ENCODE results near the gene ASGR2.

DNA sequence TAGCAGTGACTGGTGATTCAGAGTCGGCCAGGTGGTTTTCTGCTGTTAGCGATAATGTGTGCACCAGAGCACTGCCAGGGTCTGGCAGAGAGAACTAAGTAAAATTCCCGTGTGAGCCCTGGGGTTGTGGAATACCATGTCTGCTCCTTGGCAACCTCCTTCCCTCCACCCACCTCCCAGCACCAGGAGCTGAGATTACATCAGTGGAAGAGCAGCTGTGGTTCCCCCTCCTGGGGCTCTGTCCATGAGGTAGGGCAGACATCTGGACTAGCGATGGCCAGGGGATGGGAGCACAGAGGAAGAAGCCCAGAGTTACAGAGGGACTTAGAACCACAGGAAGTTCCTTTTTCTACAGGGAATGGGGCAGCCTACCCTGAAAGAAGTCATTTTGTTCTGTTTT lies 50.4 kb downstream of the ASGR2 start:
- TF ChIP-seq, protein P1, sequence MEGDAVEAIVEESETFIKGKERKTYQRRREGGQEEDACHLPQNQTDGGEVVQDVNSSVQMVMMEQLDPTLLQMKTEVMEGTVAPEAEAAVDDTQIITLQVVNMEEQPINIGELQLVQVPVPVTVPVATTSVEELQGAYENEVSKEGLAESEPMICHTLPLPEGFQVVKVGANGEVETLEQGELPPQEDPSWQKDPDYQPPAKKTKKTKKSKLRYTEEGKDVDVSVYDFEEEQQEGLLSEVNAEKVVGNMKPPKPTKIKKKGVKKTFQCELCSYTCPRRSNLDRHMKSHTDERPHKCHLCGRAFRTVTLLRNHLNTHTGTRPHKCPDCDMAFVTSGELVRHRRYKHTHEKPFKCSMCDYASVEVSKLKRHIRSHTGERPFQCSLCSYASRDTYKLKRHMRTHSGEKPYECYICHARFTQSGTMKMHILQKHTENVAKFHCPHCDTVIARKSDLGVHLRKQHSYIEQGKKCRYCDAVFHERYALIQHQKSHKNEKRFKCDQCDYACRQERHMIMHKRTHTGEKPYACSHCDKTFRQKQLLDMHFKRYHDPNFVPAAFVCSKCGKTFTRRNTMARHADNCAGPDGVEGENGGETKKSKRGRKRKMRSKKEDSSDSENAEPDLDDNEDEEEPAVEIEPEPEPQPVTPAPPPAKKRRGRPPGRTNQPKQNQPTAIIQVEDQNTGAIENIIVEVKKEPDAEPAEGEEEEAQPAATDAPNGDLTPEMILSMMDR (IDR thresholded peaks at IDR 0.05), result no peak
- TF ChIP-seq EZH2 (IDR thresholded peaks at IDR 0.05), result no peak
- TF ChIP-seq EZH2phosphoT487 (IDR thresholded peaks at IDR 0.05), result no peak

All from neural progenitor cell (in vitro differentiated cells).